OCI-LY7 (cell line): Measurements from ENCODE around the gene HOXB6. TPM values are rescaled to one million over a fixed set of nuclear protein-coding genes. Genes with fewer than 3 reads are reported as not detected.

Experiments
- BruUV-seq: library from RNA; stranded (reverse); fragments of 400-500 nt; replicated peaks from 2 replicates; lab custom pipeline; 2021; lab: Mats Ljungman, UMichigan
- CTCF ChIA-PET: fragments of 300-600 bp; sonication (Branson Sonifier 250); formaldehyde crosslinking; loops from one replicate; lab custom pipeline; 2022; ENCODE audit warnings: antibody characterized with exemption; ENCODE audit not compliant: unreplicated experiment; lab: Charles Lee
- POLR2A ChIA-PET: fragments of 300-600 bp; sonication (Branson Sonifier 250); formaldehyde crosslinking; loops from one replicate; lab custom pipeline; 2022; ENCODE audit warnings: antibody characterized with exemption; lab: Charles Lee
- DNase-seq: peaks from one replicate; pipeline ENCODE4 v3.0.0-alpha.2; 2015; ENCODE audit warnings: low spot score
- H2AFZ ChIP-seq: fragments of 200-600 bp; sonication (generic), shearing (Covaris generic); 2 replicates; pipeline ENCODE4 v1.6.1; 2014; ENCODE audit warnings: mild to moderate bottlenecking, antibody characterized with exemption, low read length, moderate library complexity
- H3K27ac ChIP-seq: fragments of 200-600 bp; sonication (generic); 2 replicates; pipeline ENCODE4 v1.5.1; 2014; ENCODE audit warnings: mixed run types, low read depth, mild to moderate bottlenecking, moderate library complexity, low read length, inconsistent platforms; ENCODE audit not compliant: poor library complexity, severe bottlenecking
- H3K36me3 ChIP-seq: fragments of 200-600 bp; sonication (generic); 2 replicates; pipeline ENCODE4 v1.6.1; 2014; ENCODE audit warnings: mild to moderate bottlenecking, antibody characterized with exemption, low read length, moderate library complexity, mixed read lengths; ENCODE audit not compliant: insufficient read depth
- H3K4me1 ChIP-seq: fragments of 200-600 bp; sonication (generic); 2 replicates; pipeline ENCODE4 v1.5.1; 2014; ENCODE audit warnings: mild to moderate bottlenecking, low read length; ENCODE audit not compliant: insufficient read depth, poor library complexity, severe bottlenecking
- H3K4me2 ChIP-seq: fragments of 200-600 bp; sonication (generic); 2 replicates; pipeline ENCODE4 v1.6.1; 2014; ENCODE audit warnings: mild to moderate bottlenecking, low read length
- H3K4me3 ChIP-seq: fragments of 200-600 bp; sonication (generic); 2 replicates; pipeline ENCODE4 v1.5.1; 2014; ENCODE audit warnings: mild to moderate bottlenecking, low read depth, low read length; ENCODE audit not compliant: poor library complexity, severe bottlenecking
- H3K79me2 ChIP-seq: fragments of 200-600 bp; sonication (generic); 2 replicates; pipeline ENCODE4 v1.6.1; 2016; ENCODE audit warnings: low read depth, mild to moderate bottlenecking, low read length, moderate library complexity, mixed read lengths; ENCODE audit not compliant: insufficient read depth
- H3K9me2 ChIP-seq: fragments of 200-600 bp; sonication (generic); 2 replicates; pipeline ENCODE4 v1.6.1; 2016; ENCODE audit warnings: mild to moderate bottlenecking, low read length, mixed read lengths; ENCODE audit not compliant: insufficient read depth
- H3K9me3 ChIP-seq: fragments of 200-600 bp; sonication (generic); 2 replicates; pipeline ENCODE4 v1.6.1; 2014; ENCODE audit warnings: mild to moderate bottlenecking, mixed run types, low read length, mixed read lengths
- H4K20me1 ChIP-seq: fragments of 200-600 bp; sonication (generic); 2 replicates; pipeline ENCODE4 v1.6.1; 2014; ENCODE audit warnings: mild to moderate bottlenecking, antibody characterized with exemption, low read length, moderate library complexity, mixed read lengths; ENCODE audit not compliant: insufficient read depth
- CTCF ChIP-seq: fragments of 200-600 bp; sonication (generic); conservative IDR thresholded peaks from 2 replicates; pipeline ENCODE4 v1.5.1; 2014; ENCODE audit warnings: mild to moderate bottlenecking, antibody characterized with exemption, low read length, moderate library complexity, mixed read lengths
- EZH2phosphoT487 ChIP-seq: fragments of 200-600 bp; sonication (generic); IDR thresholded peaks from 2 replicates; pipeline ENCODE4 v1.6.1; 2018; ENCODE audit warnings: low read depth, borderline replicate concordance, mild to moderate bottlenecking, mixed run types, antibody characterized with exemption, low read length, moderate library complexity, mixed read lengths
- intact Hi-C: fragments of 100-400 bp; cut with micrococcal nuclease; formaldehyde crosslinking; loops from one replicate; pipeline ENCODE4 v1.10.0; 2022; ENCODE audit not compliant: unreplicated experiment
- total RNA-seq, 2 experiments: library from RNA; depleted of rRNA in 1 of 2; stranded (reverse); fragments of >200 nt in 1 of 2; shearing (Covaris generic) in 1 of 2; gene quantifications; 2 replicates each; pipeline ENCODE4 v1.2.3, GENCODE V29; 2014 to 2022

The HOXB6 gene
- total RNA-seq, 2 experiments from 2014 or later, result not detected

- no peaks in the 10 kb centered on the region for H3K79me2 ChIP-seq
- DNase-seq, result no peak
- H3K4me3 ChIP-seq, result no peak within 1 kb of the TSS
- intact Hi-C loops, result no loop called here
- no TSS peak for BruUV-seq
- H3K36me3 ChIP-seq, result no peaks in the 10 kb centered on the region
- ChIA-PET CTCF (no interaction called here), POLR2A (no interaction called here)
- no peaks in the 10 kb centered on the region for H4K20me1 ChIP-seq
- TF ChIP-seq CTCF, result no peak
- H3K27ac ChIP-seq, result no peak within 1 kb of the TSS
- no peak within 1 kb of the TSS for H3K4me2 ChIP-seq
- H3K9me2 ChIP-seq, result no peaks in the 10 kb centered on the region
- H2AFZ ChIP-seq, result no peak within 1 kb of the TSS
- no peaks in the 10 kb centered on the region for H3K4me1 ChIP-seq
- no peaks in the 10 kb centered on the region for H3K9me3 ChIP-seq
These were observed 21.7 kb upstream of the HOXB6 start, which contains the start of gene HOXB9 for GRCh38 chr17:48626245-48627117. TSS of gene HOXB9 (minus strand) at chr17:48626358. CDS start at chr17:48626269, 89 bp downstream.

GRCh38 chr17:48625495-48626244 lies 20.9 kb upstream of the HOXB6 start:
- Histone ChIP-seq H3K4me2 (no peak overlapping the region), H3K9me2 (no peaks in the 10 kb centered on the region), H3K27ac (no peak overlapping the region), H3K4me1 (no peaks in the 10 kb centered on the region), H3K36me3 (no peaks in the 10 kb centered on the region), H3K9me3 (no peaks in the 10 kb centered on the region), H3K4me3 (no peak overlapping the region), H4K20me1 (no peaks in the 10 kb centered on the region), H2AFZ (no peak overlapping the region), H3K79me2 (no peaks in the 10 kb centered on the region)
- DNase-seq, result no peak
- BruUV-seq, result no TSS peak
- POLR2A ChIA-PET, result no interaction called here
- CTCF ChIA-PET, result no interaction called here
- TF ChIP-seq CTCF, result no peak
- TF ChIP-seq EZH2phosphoT487, result 0 out of 2 replicates have a peak, but pooled peaks have one; percentile 93
- intact Hi-C loops, result no loop called here
